PC-3 (cell line): Measurements from ENCODE around the gene ZNF628.

Experiments used
- CTCF ChIP-seq: fragments of 300-600 bp; sonication (generic); conservative IDR thresholded peaks from 2 replicates; pipeline ENCODE4 v1.5.1; 2017; ENCODE audit warnings: antibody characterized with exemption, low read depth, mild to moderate bottlenecking, low read length
- EZH2 ChIP-seq: fragments of 300-600 bp; sonication (generic); IDR thresholded peaks from one replicate; pipeline ENCODE4 v1.6.1; 2017; ENCODE audit warnings: antibody characterized with exemption, mild to moderate bottlenecking, low read length; ENCODE audit not compliant: unreplicated experiment

GRCh38 chr19:55503502-55504251 is 27.3 kb downstream of the ZNF628 start:
- peak; percentile 98 for TF ChIP-seq CTCF
- no peak for TF ChIP-seq EZH2
